Breast epithelium (tissue), 4 donors: ENCODE measurements around the gene WDR90. TPM values are rescaled to one million over a fixed set of nuclear protein-coding genes. Genes with fewer than 3 reads are reported as not detected.

Experiments used
- DNase-seq, 2 donors: peaks; one replicate each; pipeline ENCODE4 v3.0.0-alpha.2; 2019; ENCODE audit warnings: low spot score in 2 of 2
- H3K27ac ChIP-seq, 2 donors: fragments of 200-600 bp; sonication (generic) in 1 of 2; one replicate each; pipeline ENCODE4 v1.5.1; 2016 to 2019; ENCODE audit warnings: mild to moderate bottlenecking in 1 of 2
- H3K27me3 ChIP-seq, 2 donors: fragments of 200-600 bp; sonication (generic) in 1 of 2; one replicate each; pipeline versions ENCODE4 v1.5.1 to v1.6.0; 2017 to 2019; ENCODE audit warnings: control low read depth in 1 of 2, mild to moderate bottlenecking in 1 of 2
- H3K36me3 ChIP-seq: fragments of 200-600 bp; one replicate; pipeline ENCODE4 v1.5.1; 2019
- H3K4me1 ChIP-seq, 2 donors: fragments of 200-600 bp; sonication (generic); one replicate each; pipeline ENCODE4 v1.5.1; 2016 to 2019; ENCODE audit warnings: control low read depth in 1 of 2
- H3K4me3 ChIP-seq, 3 donors: fragments of 200-600 bp; sonication (generic); 1 replicate in 2 of 3; 2 replicates in 1 of 3; pipeline ENCODE4 v1.5.1; 2016 to 2019; ENCODE audit warnings: mild to moderate bottlenecking in 3 of 3, moderate library complexity in 2 of 3
- H3K9me3 ChIP-seq, 2 donors: fragments of 200-600 bp; sonication (generic) in 1 of 2; one replicate each; pipeline ENCODE4 v1.5.1; 2016 to 2019; ENCODE audit warnings: control low read depth in 1 of 2
- POLR2A ChIP-seq: fragments of 450-650 bp; IDR thresholded peaks from one replicate; pipeline ENCODE4 v1.6.1; 2016; ENCODE audit warnings: antibody characterized with exemption, mild to moderate bottlenecking, moderate library complexity
- POLR2AphosphoS5 ChIP-seq, 3 donors: sonication (generic); formaldehyde crosslinking; IDR thresholded peaks; one replicate each; pipeline ENCODE4 v1.6.1; 2017; ENCODE audit warnings: antibody characterized with exemption in 3 of 3
- intact Hi-C: fragments of 100-400 bp; cut with DNase I; formaldehyde crosslinking; loops from one replicate; pipeline ENCODE4 v1.15.1; 2023; ENCODE audit warnings: low total_unique reads
- total RNA-seq, 3 donors: library from RNA; depleted of rRNA; stranded (reverse); fragments of >200 nt; gene quantifications; one replicate each; pipeline ENCODE4 v1.1.0, GENCODE V29; 2016
- TF ChIP-seq, protein P1 (sequence below), 3 donors: fragments of 450-650 bp; IDR thresholded peaks; one replicate each; pipeline ENCODE4 v1.5.1; 2016 to 2017; ENCODE audit warnings: antibody characterized with exemption in 3 of 3, mild to moderate bottlenecking in 3 of 3, moderate library complexity in 3 of 3

WDR90 gene
- total RNA-seq, 3 donors from 2014 or later = 9.6 to 26.9 (median 22.7) TPM

- Histone ChIP-seq H3K36me3 (no peaks in the 10 kb centered on the region), H3K4me3 (no peak overlapping the region), H3K27ac (no peak overlapping the region), H3K4me1 (peaks cover 7 to 8% of the 10 kb centered on the region in 2 donors), H3K27me3 (no peaks in the 10 kb centered on the region), H3K9me3 (no peaks in the 10 kb centered on the region)
- intact Hi-C loops = no loop called here
- DNase-seq = no peak
- TF ChIP-seq POLR2A = no peak
- TF ChIP-seq, protein P1, sequence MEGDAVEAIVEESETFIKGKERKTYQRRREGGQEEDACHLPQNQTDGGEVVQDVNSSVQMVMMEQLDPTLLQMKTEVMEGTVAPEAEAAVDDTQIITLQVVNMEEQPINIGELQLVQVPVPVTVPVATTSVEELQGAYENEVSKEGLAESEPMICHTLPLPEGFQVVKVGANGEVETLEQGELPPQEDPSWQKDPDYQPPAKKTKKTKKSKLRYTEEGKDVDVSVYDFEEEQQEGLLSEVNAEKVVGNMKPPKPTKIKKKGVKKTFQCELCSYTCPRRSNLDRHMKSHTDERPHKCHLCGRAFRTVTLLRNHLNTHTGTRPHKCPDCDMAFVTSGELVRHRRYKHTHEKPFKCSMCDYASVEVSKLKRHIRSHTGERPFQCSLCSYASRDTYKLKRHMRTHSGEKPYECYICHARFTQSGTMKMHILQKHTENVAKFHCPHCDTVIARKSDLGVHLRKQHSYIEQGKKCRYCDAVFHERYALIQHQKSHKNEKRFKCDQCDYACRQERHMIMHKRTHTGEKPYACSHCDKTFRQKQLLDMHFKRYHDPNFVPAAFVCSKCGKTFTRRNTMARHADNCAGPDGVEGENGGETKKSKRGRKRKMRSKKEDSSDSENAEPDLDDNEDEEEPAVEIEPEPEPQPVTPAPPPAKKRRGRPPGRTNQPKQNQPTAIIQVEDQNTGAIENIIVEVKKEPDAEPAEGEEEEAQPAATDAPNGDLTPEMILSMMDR (IDR thresholded peaks at IDR 0.05) = no peak
- no peak for TF ChIP-seq POLR2AphosphoS5 (IDR thresholded peaks at IDR 0.05)
Observed at GRCh38 chr16:624526-625070, 24.6 kb upstream of the WDR90 start.

GRCh38 chr16:625117-625976, 23.8 kb upstream of the WDR90 start:
- Histone ChIP-seq H3K4me1 (peaks cover 7 to 13% of the 10 kb centered on the region in 2 donors), H3K27me3 (no peaks in the 10 kb centered on the region), H3K4me3 (no peak overlapping the region), H3K9me3 (no peaks in the 10 kb centered on the region), H3K36me3 (no peaks in the 10 kb centered on the region), H3K27ac (no peak overlapping the region)
- TF ChIP-seq POLR2A (no peak), POLR2AphosphoS5 (IDR thresholded peaks at IDR 0.05) (no peak)
- TF ChIP-seq, protein P1 (IDR thresholded peaks at IDR 0.05) = no peak
- intact Hi-C loops = no loop called here
- no peak for DNase-seq

- intact Hi-C loops = no loop called here
- Histone ChIP-seq H3K9me3 (no peaks in the 10 kb centered on the region), H3K27ac (no peak overlapping the region), H3K4me3 (no peak overlapping the region), H3K36me3 (no peaks in the 10 kb centered on the region), H3K4me1 (peaks cover 15 to 21% of the 10 kb centered on the region in 2 donors), H3K27me3 (no peaks in the 10 kb centered on the region)
- no peak for DNase-seq
- TF ChIP-seq, protein P1 (IDR thresholded peaks at IDR 0.05) = no peak
- no peak for TF ChIP-seq POLR2A
Observed at GRCh38 chr16:625977-626765, 23.0 kb upstream of the WDR90 start.

GRCh38 chr16:626787-627453, 22.2 kb upstream of the WDR90 start:
- H3K4me3 ChIP-seq = no peak overlapping the region
- intact Hi-C loops = no loop called here
- TF ChIP-seq POLR2A (no peak), POLR2AphosphoS5 (IDR thresholded peaks at IDR 0.05) (no peak)
- TF ChIP-seq, protein P1 (IDR thresholded peaks at IDR 0.05) = no peak
- DNase-seq = no peak
- H3K9me3 ChIP-seq = no peaks in the 10 kb centered on the region
- H3K27ac ChIP-seq = no peak overlapping the region
- H3K27me3 ChIP-seq = no peaks in the 10 kb centered on the region
- peaks cover 11 to 20% of the 10 kb centered on the region in 2 donors for H3K4me1 ChIP-seq
- no peaks in the 10 kb centered on the region for H3K36me3 ChIP-seq
